ENCODE results near the gene TFEB. TPM values are rescaled to one million over a fixed set of nuclear protein-coding genes. Genes with fewer than 3 reads are reported as not detected.

The TFEB gene
- total RNA-seq, 1 donor from 2014 or later = 17.9 TPM

DNA sequence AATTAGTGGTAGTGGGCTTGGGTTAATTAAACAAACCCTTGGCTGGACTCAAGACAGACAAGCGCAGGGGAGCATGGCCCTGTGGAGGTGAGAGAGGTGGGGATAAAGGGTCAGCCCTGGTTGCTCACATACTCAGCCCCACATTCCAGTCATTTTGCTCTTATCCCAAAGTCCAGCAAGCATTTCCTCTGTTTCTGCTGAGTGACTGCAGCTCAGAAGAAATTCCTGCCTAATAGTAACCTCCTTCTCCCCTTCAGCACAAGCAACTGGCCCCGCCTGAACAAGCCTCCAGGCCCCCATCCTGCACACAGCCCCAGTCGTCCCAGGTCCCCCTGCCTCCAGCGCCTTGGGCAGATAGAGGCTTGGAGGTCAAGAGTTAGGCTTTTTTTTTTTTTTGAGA, 3.6 kb upstream of the TFEB start:
- DNase-seq (ENCODE audit: low spot score) = no peak

DNA sequence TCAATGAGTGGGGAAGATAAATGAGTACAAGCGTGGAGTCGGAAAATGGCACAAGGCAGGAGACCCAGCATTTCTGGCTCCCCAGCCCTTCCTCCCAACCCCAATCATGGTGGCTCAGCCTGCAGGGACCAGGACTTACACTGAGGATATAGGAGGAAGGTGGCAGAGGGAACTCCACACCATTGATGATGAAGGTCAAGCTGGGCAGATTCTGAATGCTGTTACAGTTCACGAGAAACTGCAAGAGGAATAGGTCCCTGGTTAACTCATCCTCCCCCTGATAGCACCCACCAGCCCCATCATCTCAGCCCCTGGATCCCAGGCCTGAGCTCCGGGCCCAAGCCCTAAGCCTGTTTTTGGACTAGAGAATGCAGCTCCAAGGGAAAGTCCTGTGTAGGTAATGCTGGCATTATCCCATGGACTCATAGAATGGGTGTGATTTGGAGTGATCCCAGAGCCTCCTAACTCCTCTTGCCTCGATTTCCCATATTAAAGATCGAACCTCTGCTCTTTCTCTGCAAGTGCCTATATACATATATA, 2.3 kb upstream of the TFEB start:
- no peak for DNase-seq (ENCODE audit: low spot score)

DNA sequence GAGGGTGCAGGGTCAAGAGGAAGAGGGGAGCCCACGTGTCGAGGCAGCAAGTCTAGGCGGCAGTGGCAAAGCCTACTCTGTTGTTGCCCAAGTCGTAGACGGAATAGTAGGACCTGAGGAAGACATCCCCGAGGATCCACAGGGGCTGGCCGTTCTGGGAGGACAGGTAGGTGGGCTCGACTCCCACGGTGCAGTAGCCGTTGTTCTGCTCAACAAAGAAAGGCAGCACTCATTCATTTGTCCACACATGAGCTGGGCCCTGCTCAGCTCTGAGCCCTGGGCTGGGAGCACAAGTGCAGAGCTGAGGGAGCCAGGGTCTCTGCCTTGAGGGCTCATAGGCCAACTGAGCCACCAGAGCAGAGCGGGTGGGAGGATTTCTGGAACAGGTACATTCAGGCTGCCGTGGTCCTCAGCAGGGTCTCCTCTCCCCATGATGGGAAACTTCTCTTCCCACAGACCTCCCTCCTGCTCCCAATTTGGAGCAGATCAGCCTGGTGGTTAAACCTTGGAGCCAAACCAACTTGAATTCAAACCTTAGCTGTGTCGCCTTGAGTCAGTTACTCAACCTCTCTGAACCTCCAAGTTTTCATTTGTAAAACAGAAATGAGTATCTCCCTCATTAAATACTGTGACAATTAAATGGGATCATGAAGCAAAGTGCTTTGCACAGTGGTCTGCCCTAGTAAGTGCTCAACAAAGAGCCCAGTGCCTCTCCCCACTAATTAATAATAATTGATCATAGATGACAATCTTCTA, 1.6 kb upstream of the TFEB start:
- DNase-seq (ENCODE audit: low spot score) = no peak

DNA sequence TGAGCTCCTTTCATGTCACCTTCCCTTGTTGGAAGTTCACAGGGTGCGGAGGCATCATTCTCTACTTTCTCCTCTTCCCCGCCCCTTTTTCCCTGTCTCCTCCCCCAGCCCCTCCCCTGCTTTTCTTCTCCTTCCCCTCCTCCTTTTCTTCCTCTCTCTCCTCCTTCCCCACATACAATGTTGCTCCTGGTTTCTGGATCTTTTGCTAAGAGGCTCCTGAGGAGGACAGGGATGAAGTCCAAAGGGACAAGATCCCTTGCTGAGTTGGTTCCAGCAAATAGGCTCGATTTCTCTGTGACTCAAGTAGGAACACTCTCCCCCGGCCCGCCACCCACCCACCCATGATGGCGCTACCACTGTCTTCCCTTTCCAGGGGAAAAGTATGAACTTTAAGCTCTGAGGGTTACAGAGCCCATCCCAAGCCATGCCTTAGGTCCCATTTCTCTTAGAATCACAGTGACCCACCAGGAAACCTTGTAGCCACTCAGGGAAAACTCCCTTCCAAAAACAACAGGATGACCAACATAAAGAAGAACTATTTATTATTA, 852 bp upstream of the TFEB start:
- DNase-seq (ENCODE audit: low spot score) = no peak

DNA sequence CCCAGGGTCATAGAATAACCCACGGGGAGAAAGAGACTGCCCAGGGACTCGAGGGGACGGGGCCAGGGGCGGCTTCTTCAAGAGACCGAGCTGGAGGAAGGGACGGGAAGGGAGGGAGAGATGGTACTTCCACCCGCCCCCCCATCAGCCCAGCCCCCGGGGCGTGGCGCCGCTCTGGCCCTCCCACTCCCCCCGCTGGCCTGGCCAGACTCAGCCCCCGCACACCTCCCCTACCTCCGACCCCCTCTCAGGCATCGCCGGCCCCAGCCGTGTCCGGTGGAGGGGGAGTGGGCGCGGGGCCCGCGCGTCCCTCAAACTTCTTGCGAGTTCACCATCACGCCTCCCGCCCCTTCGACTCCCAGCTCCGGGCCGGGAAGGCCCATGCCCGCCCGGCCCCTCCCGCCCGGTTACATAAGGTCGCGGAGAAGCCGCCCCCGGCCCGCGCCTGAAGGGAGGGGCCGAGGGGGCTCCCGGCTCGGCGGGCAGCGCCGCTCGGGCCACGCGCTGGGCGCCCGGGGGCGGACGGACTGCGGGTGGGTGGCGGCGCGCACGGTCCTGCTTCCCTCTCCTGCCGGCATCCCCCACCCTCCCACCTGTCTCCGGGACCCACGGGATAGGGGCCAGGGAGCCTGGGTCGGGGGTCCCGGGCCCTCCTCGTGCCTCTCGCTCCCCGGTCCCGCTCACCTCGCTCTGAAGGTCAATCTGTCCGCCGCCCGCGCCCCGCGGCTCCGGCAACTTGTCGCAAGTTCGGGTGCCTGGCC, 562 bp downstream of the TFEB start:
- DNase-seq (ENCODE audit: low spot score) = peak; percentile 93

DNA sequence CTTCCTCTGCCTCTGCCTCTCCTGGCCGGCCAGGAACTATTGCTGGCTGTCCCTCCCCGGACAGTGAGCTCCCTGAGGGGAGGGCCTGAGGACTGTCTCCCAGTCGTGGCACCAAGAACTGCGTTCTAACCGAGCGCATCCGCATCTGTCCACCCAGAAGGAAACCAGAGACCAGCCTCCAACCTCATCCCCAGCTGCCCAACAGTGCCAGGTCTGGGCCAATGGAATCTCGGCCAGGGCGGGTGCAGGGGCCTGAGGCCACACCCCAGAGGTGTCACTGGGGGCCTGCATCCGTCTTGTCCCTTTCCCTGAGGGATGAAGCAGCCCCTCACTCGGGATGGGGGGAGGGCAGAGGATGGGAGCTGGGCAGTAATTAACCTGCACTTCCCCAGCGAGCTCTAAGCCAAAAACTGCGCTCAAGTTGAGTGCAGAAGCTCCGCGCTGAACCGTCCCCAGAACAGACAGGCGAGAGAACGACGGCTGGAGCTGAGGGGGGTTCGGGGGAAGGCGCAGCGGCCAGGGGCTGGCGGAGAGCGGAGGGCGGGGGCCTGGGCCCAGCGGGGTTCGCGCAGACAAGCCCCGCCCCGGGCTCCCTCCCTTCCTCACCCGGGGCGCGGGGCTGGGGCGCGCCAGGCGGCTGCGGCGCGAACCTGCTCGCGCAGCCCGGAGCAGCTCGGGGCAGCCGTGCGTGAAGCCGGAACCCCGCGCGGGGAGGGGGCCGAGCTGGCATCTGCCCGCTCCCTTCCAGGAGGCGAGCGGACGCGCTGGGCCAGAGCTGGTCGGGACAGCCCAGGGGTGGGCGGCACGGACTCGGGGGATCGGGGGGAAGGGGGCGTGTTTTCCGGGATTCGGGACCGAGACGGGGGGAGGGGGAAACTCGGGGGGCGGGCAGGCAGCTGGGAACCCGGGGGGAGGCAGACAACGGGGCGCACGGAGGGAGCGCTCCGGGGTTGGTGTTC, 1.4 kb downstream of the TFEB start:
- no peak for DNase-seq (ENCODE audit: low spot score)

DNA sequence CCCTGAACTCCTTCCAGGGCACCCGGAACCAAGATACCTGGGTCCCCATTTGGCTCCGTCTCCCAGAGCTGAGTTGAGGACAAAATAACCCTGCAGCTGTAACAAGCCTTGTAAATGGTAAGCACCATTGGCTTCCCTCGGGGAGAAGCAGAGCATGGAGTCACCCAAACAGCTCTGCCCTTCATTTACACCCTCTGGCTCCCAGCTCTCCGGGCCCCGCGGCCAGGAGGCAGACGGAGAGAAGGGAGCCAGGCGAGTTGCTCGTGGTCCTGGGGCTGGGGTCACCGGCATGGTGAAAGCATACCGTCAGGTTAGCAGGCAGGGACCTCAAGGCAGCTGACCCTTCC, 2.1 kb downstream of the TFEB start:
- DNase-seq (ENCODE audit: low spot score) = no peak

DNA sequence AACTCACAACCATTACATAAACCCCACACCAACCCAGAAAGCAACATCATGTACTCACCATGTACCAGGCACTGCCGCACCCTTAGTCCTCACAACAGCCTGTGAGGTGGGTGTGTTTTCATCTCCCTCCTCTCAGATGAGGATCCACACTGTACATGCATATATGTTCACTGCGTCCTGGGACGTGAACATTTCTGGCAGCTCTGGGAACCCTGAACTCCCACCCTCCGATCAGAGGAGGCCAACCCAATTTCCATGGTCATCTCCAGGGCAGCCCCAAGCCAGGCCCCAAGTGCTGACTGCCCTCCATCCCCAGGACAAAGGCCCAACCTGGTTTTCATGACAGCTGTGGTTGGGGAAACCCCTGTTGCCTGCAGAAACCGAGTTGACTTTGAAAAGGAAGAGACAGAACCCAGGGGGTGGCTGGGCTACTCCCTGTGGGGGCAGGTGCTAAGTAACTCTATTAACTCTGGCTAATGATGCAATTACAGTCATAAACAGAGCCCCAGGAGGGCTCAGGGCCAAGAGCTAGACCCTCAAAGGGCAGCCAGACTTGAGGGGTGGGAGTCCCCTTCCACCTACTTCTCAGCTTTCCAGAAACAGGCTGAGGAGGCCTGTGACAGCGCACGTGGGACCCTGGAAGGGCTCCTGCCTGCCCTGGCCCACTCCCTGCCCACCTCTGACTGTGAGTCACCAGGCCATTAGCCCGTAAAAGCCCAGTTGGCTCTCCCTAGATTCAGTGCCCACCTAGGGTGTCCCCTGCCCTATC, 2.6 kb downstream of the TFEB start:
- no peak for DNase-seq (ENCODE audit: low spot score)

DNA sequence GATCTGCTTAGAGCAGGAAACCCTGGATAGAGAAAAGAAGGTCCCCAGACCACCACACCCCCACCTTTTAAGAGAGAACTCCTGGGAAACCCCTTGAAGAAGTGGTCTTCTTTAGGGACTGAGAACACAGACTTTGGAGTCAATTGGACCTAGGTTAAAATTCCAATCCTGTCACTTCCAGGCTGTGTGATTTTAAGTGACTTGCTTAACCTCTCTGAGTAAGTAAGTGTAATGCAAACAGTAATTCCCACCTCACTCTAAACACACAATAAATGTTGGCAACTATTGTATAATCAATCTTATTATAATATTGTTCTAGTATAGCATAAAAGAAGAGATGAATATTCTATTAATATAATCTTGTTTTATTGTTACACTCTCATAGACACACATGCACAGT, 3.3 kb downstream of the TFEB start:
- DNase-seq (ENCODE audit: low spot score) = no peak

DNA sequence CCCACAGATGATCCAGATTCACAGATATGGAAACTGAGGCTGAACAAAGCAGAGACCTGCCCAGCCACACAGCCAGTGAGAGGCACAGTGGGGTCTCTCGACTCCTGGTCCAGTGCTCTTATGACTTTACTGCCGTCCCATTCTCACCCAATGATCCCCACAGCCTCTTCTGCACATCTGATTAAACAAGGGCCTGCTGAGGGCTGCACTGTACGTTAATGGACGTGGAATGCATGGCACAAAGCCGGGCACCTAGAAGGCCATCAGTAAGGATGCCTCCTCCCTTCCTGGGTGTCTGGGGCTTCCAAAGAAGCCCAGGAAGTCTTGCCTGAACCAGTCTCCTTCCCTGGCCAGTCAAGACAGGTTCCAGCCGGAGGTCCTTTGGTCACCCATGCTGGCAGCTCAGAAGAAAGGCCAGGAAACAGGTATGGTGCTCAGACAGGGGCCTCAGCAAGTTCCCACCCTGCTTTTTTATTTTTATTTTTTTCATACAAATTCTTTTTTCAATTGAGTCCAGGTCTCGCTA, 3.8 kb downstream of the TFEB start:
- no peak for DNase-seq (ENCODE audit: low spot score)

DNA sequence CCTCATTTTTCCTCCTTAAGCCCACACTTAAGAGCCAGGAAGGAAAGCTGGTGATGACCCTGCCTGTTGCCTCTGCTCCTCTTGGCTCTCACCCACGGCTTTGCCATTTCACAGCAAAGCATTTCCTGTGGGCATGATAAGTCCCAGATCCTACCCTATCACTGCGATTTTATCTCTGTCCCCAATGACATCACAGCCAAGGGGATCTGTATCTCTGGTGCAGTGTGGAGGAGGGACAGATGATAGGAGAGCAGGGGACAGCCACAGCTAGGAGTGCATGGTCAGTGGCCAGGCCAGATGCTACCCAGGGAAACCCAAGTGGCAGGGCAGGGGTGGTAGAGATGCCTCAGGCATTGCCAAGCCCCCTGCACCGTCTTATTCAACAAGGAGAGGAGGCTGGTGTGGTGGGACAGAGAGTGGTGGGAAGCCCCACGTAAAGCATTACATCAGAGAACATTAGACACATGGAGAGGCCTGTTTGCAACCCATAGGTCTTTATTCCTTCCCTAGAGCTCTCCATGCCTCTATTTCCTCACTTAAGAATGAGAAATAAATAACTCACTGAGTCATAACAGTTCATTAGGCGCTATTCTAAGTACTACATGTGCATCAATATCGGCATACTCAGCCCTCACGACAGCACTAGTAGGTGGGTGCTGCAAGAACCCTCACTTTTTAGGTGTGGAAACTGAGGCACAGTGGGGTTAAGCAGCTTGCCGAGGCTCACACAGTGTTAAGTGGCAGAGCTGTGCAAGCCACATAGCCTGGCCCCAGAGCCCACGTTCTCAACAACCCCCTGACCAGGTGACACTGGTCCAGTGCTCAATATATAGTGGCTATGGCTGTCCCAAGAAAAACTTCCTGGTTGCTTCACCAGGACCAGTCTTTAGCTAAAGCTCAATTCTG, 4.6 kb downstream of the TFEB start:
- no peak for DNase-seq (ENCODE audit: low spot score)

DNA sequence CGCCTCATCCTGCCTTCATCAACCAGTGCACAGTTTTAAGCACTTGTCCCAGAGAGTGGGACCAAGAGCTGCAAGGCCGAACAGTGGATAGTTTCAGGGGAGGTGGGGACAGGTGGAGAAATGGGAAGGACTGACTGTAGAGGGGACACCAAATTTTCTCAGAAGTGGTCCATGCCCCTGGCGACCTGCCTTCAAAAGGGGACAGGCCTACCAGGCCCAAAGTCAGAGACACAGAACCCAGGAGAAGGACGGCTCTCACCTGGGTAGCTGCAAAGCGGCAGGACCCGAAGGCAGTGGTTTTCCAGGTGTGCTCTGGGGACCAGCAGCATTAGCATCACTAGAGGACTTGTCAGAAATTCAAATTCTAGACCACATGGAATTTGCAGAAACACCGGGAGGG, 5.8 kb downstream of the TFEB start:
- no peak for DNase-seq (ENCODE audit: low spot score)

DNA sequence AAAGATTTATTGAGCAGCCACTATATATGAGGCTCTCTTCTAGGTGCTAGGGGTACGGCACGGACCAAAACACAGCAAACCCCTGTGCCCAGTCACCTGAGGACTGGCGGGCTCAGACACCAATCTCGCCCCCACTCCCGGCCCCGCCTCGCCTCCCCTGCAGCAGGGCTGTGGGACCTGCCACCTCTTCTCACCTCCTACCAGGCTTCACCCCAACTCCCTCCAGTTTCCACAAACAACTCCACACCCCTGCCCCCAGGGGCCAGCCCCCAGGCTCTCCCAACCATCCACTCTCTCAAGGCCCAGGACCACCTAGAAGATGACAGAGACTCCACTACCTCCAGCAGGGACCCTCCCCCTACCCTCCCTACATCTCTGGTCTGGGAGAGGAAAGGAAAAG, 6.5 kb downstream of the TFEB start:
- DNase-seq (ENCODE audit: low spot score) = no peak

DNA sequence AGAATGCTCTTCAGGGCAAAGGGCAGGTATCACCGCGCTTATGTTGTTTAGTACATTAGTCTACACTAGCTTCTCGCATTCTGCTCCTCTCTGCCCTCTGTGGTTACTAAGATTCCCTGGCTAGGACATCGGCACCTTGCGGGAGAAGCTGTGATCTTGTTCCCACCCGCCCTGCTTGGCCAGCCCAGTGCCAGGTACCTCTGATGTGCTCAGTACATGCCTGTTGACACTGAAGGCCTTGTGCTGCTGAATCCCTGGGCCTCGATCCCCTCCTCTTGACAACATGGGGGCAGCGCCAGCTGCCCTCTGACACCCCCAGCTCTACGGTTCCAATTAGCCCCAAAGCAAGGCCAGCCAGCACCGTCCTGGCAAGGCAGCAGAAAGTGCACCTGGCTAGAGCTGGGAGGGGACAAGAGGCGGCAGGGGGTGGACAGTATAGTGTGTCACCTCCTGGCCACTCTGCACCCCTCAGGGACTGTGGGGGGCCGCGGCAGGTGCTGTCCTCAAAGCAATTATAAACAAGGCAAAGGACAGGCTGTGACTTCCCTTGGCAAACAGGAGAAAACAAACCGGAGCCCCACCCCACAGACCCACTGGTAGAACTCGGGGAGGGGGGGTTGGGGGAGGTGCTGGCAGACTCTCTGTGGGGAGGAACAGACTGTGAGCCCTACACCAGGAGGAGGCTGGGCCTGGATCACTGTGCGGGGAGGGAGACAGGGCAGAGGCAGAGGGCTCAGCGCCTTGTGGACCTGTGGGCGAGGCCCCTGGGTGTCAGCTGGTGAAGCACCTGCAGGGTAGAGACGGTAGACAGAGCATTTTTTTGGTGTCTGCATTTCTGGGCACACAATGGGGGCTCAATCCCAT, 7.1 kb downstream of the TFEB start:
- DNase-seq (ENCODE audit: low spot score) = no peak

DNA sequence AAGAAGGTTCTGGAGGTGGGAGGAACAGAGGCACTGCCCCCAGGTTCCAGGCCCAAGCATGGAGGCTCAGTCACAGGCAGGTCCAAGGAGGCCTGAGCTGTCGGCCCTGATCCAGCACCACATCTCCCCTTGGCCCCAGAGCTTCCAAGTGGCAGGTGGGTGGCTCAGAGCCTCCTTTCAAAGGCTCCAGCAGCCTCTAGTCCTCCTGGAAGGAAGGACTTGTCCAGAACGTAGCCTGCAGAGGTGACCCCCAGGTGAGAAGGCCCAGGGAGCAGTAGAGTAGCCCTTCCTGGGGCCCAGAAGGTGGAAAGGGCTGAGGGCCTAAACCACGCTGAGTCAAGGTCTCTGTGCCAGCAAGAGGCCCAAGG, 7.7 kb downstream of the TFEB start:
- no peak for DNase-seq (ENCODE audit: low spot score)

DNA sequence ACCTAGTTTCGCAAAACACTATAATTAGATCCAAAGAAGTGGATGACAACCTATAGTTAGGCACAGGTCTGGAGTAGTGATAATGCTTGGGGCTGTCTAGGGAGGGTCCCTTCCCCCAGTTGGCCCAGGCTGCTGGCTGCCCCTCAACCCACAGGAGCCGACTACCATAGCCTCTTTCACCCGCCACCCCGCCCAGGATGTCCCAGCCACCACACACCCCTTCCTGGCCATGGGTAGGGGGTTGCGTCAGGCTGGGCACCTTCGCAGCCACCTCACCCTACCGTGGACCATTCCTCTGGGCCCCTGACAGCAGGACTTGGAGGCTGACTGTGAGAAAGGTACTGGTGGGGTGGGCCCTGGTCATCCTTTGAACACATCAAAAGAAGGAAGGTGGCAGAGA, 8.5 kb downstream of the TFEB start:
- DNase-seq (ENCODE audit: low spot score) = no peak

DNA sequence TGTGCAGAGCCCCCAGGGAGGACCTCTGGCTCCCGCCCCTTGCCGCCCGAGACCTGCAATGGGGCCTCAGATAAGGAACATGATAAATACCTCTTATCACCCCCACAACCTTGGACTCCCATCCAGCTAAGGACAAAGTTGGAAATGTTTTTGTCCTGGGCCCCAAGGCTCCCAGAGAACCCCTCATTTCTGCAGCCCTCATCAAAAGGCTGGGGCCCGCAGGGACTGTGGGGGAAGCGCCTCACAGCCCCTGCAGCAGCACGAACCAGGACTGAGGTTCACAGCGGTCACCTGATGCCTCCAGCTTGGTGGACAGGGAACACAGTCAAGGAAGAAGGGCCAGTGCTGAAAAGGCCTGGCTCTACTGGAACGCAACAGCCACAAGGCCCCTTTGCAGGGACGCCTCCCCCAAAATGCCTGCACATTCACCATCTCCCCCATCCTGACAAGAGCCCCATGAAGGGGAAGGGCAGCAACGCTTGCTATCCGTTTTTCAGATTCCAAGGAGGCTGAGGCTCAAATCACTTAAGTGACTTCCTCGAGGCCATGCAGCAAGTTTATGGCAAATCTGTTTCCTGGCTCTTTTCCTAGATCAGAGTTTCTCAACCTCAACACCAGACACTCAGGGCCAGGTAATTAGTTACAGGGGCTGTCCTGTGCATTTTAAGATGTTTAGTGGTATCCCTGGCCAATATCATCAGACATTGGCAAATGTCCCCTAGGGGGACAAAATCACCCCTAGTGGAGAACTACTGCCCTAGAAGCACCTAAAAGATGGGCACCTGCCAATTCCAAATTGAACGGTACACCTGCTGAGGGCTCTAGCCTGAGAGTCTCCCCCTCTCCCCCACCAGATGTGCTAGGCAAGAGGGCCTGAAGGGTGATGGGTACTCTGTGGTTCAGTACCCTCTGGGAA, 10.6 kb downstream of the TFEB start:
- no peak for DNase-seq (ENCODE audit: low spot score)
